HCT116 (cell line): ENCODE results near the gene SRRT. TPM values are rescaled to one million over a fixed set of nuclear protein-coding genes. Genes with fewer than 3 reads are reported as not detected.

ENCODE experiments used
- ATAC-seq: fragments of 200-7000 bp; cut with Tn5 transposase; 2 replicates; pipeline ENCODE4 v1.9.1; 2020; ENCODE audit warnings: mild to moderate bottlenecking, moderate library complexity
- BruUV-seq: library from RNA; stranded (reverse); fragments of 400-500 nt; replicated peaks from 2 replicates; lab custom pipeline; 2021; lab: Mats Ljungman, UMichigan
- CTCF ChIA-PET: fragments of 300-600 bp; sonication (Branson Sonifier 250); formaldehyde crosslinking; loops from one replicate; lab custom pipeline; 2021; ENCODE audit warnings: antibody characterized with exemption; lab: Charles Lee
- POLR2A ChIA-PET: fragments of 300-600, 350-600 bp; sonication (Branson Sonifier 250); formaldehyde crosslinking; loops from one replicate; lab custom pipeline; 2021; ENCODE audit warnings: antibody characterized with exemption; lab: Charles Lee
- RAD21 ChIA-PET, 2 experiments: fragments of 300-600 bp; sonication (Branson Sonifier 250); formaldehyde crosslinking; loops; one replicate each; lab custom pipeline; 2023; ENCODE audit warnings: low total read pairs in 2 of 2; ENCODE audit not compliant: uncharacterized antibody in 2 of 2, unreplicated experiment in 2 of 2, low non-redundant PET in 1 of 2; lab: Charles Lee
- DNase-seq: peaks from one replicate; pipeline ENCODE4 v3.0.0-alpha.2; 2010; ENCODE audit warnings: low read depth, low spot score
- H2AFZ ChIP-seq: fragments of 200-600 bp; shearing (Covaris generic), sonication (generic); 2 replicates; pipeline ENCODE4 v1.6.1; 2017; ENCODE audit warnings: low read depth, mixed run types, mixed read lengths, antibody characterized with exemption, low read length; ENCODE audit not compliant: poor library complexity, severe bottlenecking
- H3K27ac ChIP-seq: 2 replicates; pipeline ENCODE4 v1.5.1; 2012; ENCODE audit warnings: low read depth, low read length
- H3K27me3 ChIP-seq: fragments of 200-600 bp; sonication (generic); 2 replicates; pipeline ENCODE4 v1.6.1; 2016; ENCODE audit warnings: mixed run types, low read length, mixed read lengths; ENCODE audit not compliant: insufficient read depth
- H3K36me3 ChIP-seq, 2 experiments: fragments of 200-500 bp in 1 of 2; fragments of 200-600 bp in 1 of 2; sonication (Bioruptor generic) in 1 of 2; sonication (generic) in 1 of 2; 2 replicates each; pipeline versions ENCODE4 v1.5.1 to v1.6.1; 2014 to 2016; ENCODE audit warnings: low read length in 2 of 2, inconsistent platforms in 1 of 2, mixed read lengths in 1 of 2, mixed run types in 1 of 2; ENCODE audit not compliant: insufficient read depth in 2 of 2, control insufficient read depth in 1 of 2
- H3K4me1 ChIP-seq, 2 experiments: fragments of 200-600 bp in 1 of 2; sonication (generic) in 1 of 2; 2 replicates each; pipeline versions ENCODE4 v1.5.1 to v1.6.1; 2012 to 2017; ENCODE audit warnings: low read length in 2 of 2, inconsistent platforms in 1 of 2, mild to moderate bottlenecking in 1 of 2, mixed read lengths in 1 of 2, mixed run types in 1 of 2, moderate library complexity in 1 of 2; ENCODE audit not compliant: insufficient read depth in 2 of 2, control insufficient read depth in 1 of 2
- H3K4me2 ChIP-seq: fragments of 200-600 bp; sonication (generic); 2 replicates; pipeline ENCODE4 v1.6.1; 2017; ENCODE audit warnings: mixed run types, low read length, mixed read lengths
- H3K4me3 ChIP-seq, 2 experiments: fragments of 200-600 bp in 1 of 2; sonication (generic) in 1 of 2; replicated peaks in 1 of 2; 2 replicates each; pipeline ENCODE4 v1.5.1; 2011 to 2016; ENCODE audit warnings: low read length in 2 of 2, control low read depth in 1 of 2, low read depth in 1 of 2, mild to moderate bottlenecking in 1 of 2, mixed read lengths in 1 of 2, mixed run types in 1 of 2
- H3K79me2 ChIP-seq: fragments of 200-600 bp; sonication (generic); 2 replicates; pipeline ENCODE4 v1.6.1; 2017; ENCODE audit warnings: mild to moderate bottlenecking, mixed run types, low read length, moderate library complexity, mixed read lengths; ENCODE audit not compliant: insufficient read depth
- H3K9ac ChIP-seq: fragments of 200-600 bp; sonication (generic); 2 replicates; pipeline ENCODE4 v1.6.1; 2016; ENCODE audit warnings: low read length, mixed read lengths
- H3K9me2 ChIP-seq: fragments of 200-600 bp; sonication (generic), shearing (Covaris generic); 2 replicates; pipeline ENCODE4 v1.6.1; 2017; ENCODE audit warnings: mixed run types, mild to moderate bottlenecking, moderate library complexity; ENCODE audit not compliant: insufficient read depth
- H3K9me3 ChIP-seq, 2 experiments: fragments of 200-500 bp in 1 of 2; fragments of 200-600 bp in 1 of 2; sonication (Bioruptor generic) in 1 of 2; sonication (generic) in 1 of 2; 2 replicates each; pipeline ENCODE4 v1.6.1; 2014 to 2017; ENCODE audit warnings: low read length in 2 of 2, mixed read lengths in 2 of 2, inconsistent platforms in 1 of 2, low read depth in 1 of 2, mild to moderate bottlenecking in 1 of 2, mixed run types in 1 of 2, moderate library complexity in 1 of 2; ENCODE audit not compliant: control insufficient read depth in 1 of 2, insufficient read depth in 1 of 2
- H4K20me1 ChIP-seq: fragments of 200-600 bp; sonication (generic), shearing (Covaris generic); 2 replicates; pipeline ENCODE4 v1.6.1; 2017; ENCODE audit warnings: mixed run types, mild to moderate bottlenecking, moderate library complexity; ENCODE audit not compliant: insufficient read depth
- CBX3 ChIP-seq: IDR thresholded peaks from 2 replicates; pipeline ENCODE4 v1.6.1; 2012; ENCODE audit warnings: low read depth
- EGR1 ChIP-seq: IDR thresholded peaks from 2 replicates; pipeline ENCODE4 v1.6.1; 2012; ENCODE audit warnings: low read depth
- EZH2phosphoT487 ChIP-seq: fragments of 200-600 bp; IDR thresholded peaks from 2 replicates; pipeline ENCODE4 v1.6.1; 2018; ENCODE audit warnings: antibody characterized with exemption, borderline replicate concordance
- JUND ChIP-seq: IDR thresholded peaks from 2 replicates; pipeline ENCODE4 v1.6.1; 2012
- REST ChIP-seq: IDR thresholded peaks from 2 replicates; pipeline ENCODE4 v1.6.1; 2012; ENCODE audit warnings: low read depth
- SP1 ChIP-seq: IDR thresholded peaks from 2 replicates; pipeline ENCODE4 v1.6.1; 2012; ENCODE audit warnings: low read depth
- SRF ChIP-seq: IDR thresholded peaks from 2 replicates; pipeline ENCODE4 v1.6.1; 2012; ENCODE audit warnings: low read depth
- ZFX ChIP-seq: fragments of 450-650 bp; IDR thresholded peaks from 2 replicates; pipeline ENCODE4 v1.6.1; 2017
- intact Hi-C: fragments of 100-400 bp; cut with micrococcal nuclease; formaldehyde crosslinking; loops from 2 replicates; pipeline ENCODE4 v1.10.0; 2022
- total RNA-seq: library from RNA; stranded (reverse); gene quantifications from one replicate; pipeline ENCODE4 v1.2.1, GENCODE V29; 2021; ENCODE audit not compliant: unreplicated experiment

Gene SRRT
- total RNA-seq, 1 experiment from 2014 or later = 252 TPM

- Histone ChIP-seq H3K4me1 (peaks cover 12 to 22% of the 10 kb centered on the region in 2 experiments), H3K9me2 (no peaks in the 10 kb centered on the region), H3K79me2 (peaks cover 93% of the 10 kb centered on the region), H3K36me3 (peaks cover 36 to 70% of the 10 kb centered on the region in 2 experiments), H4K20me1 (peaks cover 15% of the 10 kb centered on the region; the same call in 1 of the 2 replicates), H3K27ac (no peak overlapping the region), H3K9ac (no peak overlapping the region), H3K27me3 (no peaks in the 10 kb centered on the region), H3K4me3 (no peak overlapping the region), H3K9me3 (no peaks in the 10 kb centered on the region), H2AFZ (no peak overlapping the region), H3K4me2 (no peak overlapping the region)
- BruUV-seq = no TSS peak
- intact Hi-C loops = no loop called here
- no peak for ATAC-seq
- ChIA-PET RAD21 (no interaction called here), CTCF (no interaction called here), POLR2A (interaction anchor here (0.8 kb wide), 1 partner anchor 11 kb away, joined by 3 read pairs; the partner anchor contains the start of gene UFSP1)
- no peak for TF ChIP-seq SP1
- no peak for TF ChIP-seq EZH2phosphoT487
- no peak for TF ChIP-seq ZFX
- TF ChIP-seq CBX3 = no peak
- no peak for TF ChIP-seq JUND
- no peak for TF ChIP-seq REST
- no peak for TF ChIP-seq EGR1
- TF ChIP-seq SRF = no peak
- DNase-seq = no peak
These were observed 3.8 kb downstream of the SRRT start for GRCh38 chr7:100878685-100879084.
